ENCODE results near the gene AUTS2.

AUTS2 gene

DNA sequence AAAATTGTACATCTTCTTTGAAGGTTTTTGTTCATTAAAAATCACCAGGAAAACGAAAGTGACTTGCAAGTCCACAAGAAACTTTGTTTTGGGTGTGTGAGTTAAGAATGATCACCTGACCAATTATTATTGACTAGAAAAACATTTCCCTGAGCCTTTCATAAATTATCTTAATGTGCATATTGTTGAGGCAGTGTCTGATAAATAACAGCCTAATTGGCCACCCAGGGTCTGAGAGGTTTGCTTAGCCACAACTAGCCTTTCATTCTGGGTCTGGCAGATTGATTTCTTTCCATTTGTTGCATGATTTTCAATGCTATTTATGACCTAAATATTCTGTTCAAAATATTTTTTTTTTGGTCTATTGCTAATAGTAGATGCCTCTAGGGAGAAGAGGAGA is 152.8 kb downstream of the AUTS2 start:
- no peak for DNase-seq (ENCODE audit: extremely low read depth in 1 of 2, low read depth in 1 of 2)

DNA sequence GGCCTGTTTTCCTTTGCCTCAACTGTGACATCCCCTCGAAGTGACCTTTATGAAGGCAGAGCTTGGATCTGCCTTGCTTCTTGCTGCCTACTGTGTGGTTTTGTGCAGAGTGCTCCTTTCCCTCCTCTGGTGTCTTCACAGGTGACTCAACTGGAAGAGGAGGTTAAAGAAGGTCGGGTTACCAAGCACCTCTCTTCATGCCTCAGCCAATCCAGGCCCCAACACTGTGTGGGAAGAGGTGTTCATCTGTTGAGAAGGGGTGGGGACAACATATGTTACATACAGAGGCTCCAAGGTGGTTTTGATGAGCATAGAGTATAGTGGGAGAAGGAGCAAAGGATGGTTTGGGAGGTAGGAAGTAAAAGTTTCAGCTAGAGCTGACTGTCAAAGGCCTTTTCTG is 155.7 kb downstream of the AUTS2 start:
- no peak for DNase-seq (ENCODE audit: extremely low read depth in 1 of 2, low read depth in 1 of 2)

DNA sequence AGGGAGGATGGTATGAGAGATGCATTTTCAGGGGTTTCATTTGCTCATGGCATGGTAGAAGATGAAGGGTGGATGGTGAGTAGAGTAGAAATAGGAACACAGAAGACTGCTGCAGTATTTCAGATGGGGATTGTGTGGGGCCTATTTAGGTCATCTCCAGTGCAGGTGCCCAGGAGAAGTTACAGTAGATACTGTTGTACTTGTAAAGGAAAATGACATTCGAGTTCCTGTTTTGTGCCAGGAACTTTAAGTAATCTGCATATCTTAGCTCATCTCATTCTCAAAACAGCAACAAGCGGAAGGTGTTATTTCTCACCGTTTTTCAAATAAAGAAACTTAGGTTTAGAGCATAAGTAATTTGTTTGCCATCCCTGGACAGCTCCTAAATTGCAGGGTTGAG is 156.2 kb downstream of the AUTS2 start:
- DNase-seq (ENCODE audit: extremely low read depth in 1 of 2, low read depth in 1 of 2): no peak

DNA sequence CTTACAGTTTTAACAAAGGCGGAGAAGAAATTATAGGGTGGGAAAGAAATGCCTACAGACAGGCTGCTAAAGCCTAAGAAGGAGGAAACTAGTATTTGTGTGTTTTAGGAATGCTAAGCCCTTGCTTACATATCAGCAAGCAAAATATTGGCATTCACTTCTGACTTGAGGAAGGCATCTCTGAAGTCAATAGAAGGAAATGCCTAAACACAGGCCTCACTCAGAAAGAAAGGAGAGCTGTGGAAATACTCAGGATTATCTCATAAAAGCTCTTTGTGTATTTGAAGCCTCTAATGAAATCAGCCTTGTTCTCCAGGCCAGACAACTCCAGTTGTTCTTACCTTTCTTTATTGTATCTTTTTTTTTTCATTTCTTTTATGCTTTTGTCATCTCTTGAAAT is 158.0 kb downstream of the AUTS2 start:
- DNase-seq (ENCODE audit: extremely low read depth in 1 of 2, low read depth in 1 of 2): no peak

DNA sequence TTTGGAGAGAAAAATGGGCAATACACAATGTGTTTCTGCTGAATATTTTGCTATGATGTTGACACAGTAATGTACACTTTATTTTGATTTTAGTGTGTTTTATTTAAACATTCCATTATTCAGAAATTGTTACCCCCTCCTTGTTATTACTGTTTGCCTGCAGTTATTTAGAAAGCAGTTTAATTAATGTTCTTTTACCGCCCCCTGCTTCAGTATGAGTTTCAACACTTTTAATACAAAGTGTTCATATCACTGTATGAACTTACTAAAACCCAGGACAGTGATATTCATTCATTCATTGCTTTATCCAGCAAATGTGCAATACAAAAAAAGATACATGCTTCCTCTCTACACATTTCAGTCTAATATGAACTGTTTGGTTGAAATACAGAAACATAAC is 159.3 kb downstream of the AUTS2 start:
- no peak for DNase-seq (ENCODE audit: extremely low read depth in 1 of 2, low read depth in 1 of 2)

DNA sequence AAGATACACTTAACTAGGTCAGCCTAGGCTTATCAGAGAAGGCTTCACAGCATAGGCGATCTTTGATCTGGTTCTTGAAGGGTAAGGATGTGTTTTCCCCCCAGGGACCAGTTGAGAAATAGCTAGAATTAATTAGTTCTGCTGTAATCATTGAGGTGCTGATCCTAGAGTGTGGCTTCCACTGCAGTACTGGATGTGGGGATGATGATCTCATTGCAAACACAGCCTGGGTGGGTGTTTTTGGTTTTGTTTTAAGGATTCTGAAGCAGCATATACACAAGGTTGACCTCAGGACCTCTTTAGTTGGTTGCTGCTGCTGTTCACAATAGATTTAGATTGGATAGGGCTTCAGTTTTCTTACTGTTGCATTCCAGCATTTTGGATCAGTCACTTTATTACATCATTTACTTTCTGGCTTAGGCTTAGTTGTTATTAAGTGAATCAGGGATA is 159.7 kb downstream of the AUTS2 start:
- DNase-seq (ENCODE audit: extremely low read depth in 1 of 2, low read depth in 1 of 2): no peak

DNA sequence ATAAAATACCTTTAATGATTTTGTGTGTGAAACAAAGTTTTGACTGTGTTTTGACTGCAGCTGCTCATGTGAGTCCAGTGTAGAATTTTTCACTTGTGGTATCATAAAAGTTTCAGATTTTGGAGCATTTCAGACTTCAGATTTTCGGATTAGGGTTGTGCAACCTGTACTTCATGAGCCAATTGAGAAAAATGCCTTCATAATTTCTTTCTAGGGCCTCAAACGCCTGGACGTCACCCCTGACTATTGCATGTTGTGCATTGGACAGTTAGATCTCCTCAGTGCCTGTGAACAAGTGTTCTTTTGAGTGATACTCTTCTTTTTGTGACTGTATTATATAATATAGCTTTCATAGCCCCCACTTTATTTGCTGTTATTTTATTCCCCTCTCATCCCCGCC is 161.1 kb downstream of the AUTS2 start:
- DNase-seq (ENCODE audit: extremely low read depth in 1 of 2, low read depth in 1 of 2): no peak

DNA sequence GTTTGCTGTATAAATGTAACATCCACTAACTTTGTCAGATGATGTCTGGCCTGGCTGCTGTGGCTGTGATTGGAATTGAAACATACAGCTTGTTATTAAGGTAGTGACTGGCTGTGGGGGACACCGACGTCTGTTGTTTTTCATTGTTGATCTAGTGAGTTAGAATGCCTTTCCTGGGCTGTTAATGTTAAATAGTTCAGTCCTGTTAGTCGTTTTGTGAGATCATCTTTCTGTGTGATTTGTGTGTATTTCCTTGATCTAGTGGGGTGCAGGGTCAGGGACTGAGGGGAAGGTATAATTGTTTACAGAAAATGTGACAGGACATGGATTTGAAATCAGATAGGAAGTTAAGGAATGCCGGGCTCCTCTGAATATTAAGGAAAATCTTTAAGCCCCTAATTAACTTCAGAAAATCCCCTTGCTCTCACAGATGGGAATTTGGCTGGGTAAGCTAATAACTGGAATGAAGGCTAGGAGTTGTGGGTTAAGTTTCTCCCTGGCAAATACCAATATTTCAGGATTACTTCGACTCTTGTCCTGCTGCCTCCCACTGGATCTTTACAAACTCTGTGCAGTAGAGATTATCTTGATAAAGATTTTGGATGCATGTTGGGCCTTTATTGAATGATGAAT is 163.1 kb downstream of the AUTS2 start:
- DNase-seq (ENCODE audit: extremely low read depth in 1 of 2, low read depth in 1 of 2): no peak

DNA sequence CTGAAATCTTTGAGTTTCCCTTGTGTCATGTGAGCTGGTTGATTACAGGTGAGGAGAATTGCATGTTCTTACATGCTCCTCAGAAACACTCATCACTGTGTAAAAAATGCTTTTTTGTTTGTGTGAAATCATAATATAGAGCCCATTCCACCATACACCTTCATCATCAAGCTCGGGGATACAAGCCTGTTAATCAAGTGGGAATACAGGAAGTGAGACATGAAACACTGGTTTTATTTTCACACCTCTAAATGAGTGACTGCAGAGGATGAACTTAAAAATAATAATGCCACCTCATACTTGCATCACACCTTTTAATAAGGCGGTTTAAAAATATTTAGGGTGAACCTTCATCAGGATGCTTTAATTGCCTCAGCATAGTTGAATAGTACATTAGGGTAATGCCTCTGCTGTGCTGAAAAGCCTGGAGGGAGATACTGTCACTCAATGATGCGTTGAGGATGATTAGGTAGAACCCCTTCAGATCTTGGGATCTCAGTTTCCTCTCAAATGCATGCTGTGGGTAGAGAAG is 164.6 kb downstream of the AUTS2 start:
- DNase-seq (ENCODE audit: extremely low read depth in 1 of 2, low read depth in 1 of 2): no peak

DNA sequence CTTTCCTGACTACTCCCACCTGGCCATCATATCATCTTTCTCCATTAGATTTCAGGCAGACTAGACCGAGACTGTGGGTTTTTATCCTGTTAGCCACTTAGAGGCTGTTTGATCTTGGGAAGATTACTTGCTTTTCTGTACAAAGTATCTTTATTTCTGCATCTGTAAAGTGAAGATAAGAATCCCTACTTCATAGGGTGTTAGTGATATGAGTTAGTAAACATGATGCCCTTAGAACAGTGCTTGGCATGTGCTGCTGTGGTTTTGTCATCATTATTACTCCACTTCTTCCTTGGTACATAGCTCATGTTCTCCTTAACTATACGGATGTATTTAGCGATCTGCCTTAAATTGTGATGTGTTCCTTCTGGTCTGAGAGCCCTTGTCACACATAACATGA is 165.2 kb downstream of the AUTS2 start:
- DNase-seq (ENCODE audit: extremely low read depth in 1 of 2, low read depth in 1 of 2): no peak

DNA sequence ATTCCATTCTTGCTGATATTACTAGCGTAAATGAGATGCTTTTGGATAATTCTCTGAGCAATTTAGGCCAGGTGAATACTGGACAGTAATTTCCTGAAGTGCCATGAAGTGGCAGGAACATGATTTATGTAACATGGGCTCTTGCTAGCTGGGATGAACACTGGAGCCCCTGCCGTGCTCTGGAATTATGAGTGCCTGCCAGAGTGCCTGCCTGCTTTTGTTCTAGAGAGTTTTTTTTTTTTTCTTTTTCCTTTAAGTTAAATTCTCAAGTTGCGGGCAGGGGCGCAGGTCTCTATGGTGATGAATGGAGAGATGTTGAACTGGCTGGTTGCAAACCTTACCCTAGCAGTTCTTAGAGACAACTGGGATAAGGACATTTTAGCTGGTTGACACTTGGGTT is 165.9 kb downstream of the AUTS2 start:
- DNase-seq (ENCODE audit: extremely low read depth in 1 of 2, low read depth in 1 of 2): no peak

DNA sequence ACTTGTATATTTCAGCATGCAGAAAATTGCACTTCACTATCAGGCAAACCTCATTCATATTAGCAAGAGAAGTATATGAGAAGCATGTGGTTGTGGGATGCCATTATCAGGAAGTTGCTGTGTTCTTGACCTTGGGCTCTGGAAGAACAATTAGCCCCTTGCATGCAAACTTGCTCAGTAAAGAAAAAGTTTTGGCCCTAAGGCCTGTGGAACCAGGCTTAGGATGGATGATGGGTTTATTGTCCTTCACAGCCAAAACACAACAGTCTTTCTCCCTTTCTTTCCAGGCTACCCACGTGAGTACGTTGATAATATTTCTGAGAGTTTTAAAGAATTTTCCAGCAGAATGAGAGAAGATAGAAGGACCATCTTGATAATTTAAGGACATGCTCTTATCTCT is 166.4 kb downstream of the AUTS2 start:
- DNase-seq (ENCODE audit: extremely low read depth in 1 of 2, low read depth in 1 of 2): no peak

DNA sequence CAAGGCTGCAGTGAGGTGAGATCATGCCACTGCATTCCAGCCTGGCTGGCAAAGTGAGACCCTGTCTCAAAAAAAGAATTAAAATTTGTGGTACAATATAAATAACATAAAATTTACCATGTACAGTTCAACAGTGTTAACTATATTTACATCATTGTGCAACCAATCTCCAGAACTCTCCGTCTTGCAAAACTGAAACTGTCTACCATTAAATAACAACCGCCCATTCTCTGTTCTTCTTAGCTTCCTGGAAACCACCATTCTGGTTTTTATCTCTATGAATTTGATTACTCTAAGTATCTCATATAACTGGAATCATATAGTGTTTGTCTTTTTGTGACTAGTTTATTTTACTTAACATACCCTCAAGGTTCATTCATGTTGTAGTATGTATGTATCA is 167.6 kb downstream of the AUTS2 start:
- no peak for DNase-seq (ENCODE audit: extremely low read depth in 1 of 2, low read depth in 1 of 2)

DNA sequence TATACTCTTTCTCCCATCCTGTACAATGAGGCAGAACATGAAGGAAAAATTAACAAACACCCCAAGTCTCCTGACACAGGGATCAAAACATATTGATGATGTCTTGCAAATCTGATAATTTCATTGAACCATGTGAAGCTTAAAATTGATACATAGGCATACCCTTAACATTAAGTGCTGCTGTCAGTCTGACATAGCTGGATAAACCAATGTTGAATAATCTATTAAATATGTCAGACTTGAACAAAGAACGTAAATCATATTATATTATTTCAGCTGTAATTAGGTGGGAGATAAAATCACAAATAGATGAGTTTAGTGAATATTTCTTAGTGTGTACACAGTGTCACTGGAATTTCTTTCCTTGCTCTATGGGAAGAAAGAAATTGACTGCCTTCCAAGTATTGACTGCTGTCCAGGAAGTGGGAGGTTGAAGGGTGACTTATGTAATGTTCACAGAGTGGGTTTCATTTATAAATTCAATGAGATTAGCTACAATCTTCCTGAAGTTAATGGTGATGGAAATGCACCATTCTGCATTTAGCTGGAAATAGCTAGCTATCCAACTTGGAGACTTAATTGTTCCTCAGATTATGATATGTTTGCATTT is 170.8 kb downstream of the AUTS2 start:
- DNase-seq (ENCODE audit: extremely low read depth in 1 of 2, low read depth in 1 of 2): no peak

DNA sequence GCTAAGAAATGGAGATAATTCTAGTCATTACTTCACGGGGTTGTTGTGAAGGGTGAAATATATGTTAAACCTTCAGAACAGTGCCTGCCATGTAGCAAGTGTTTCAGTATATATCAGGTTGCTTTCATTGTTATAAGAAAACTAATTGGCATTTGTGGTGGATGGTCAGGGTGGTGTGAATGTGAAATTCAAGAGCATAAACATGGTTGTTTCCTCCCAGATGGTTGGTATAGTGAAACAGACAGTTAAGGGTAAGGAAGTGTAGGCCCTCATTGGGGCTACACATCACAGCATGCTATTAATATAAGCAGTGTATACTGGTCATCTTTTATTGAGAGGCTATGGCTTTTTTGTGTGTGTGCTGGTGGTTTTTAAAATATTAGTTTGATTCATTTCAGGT is 171.6 kb downstream of the AUTS2 start:
- no peak for DNase-seq (ENCODE audit: extremely low read depth in 1 of 2, low read depth in 1 of 2)

DNA sequence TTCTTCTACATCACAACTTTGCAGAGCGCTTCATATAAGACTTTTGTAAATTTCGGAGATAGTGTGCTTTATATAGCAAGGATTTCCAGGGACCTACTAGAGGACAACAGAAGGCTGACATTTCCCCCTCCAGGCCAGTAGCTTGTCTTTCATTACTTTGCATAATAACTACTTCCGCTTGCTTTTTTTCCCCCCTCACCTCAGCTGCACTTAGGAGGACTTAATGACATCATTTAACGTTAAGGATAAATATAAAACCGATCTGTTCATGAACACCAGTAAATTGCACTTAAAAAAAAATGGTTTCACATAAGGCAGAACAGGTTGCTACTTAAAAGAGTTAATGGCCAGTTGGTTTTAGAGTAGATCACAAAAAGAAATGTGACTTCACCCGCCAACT is 172.3 kb downstream of the AUTS2 start:
- no peak for DNase-seq (ENCODE audit: extremely low read depth in 1 of 2, low read depth in 1 of 2)

DNA sequence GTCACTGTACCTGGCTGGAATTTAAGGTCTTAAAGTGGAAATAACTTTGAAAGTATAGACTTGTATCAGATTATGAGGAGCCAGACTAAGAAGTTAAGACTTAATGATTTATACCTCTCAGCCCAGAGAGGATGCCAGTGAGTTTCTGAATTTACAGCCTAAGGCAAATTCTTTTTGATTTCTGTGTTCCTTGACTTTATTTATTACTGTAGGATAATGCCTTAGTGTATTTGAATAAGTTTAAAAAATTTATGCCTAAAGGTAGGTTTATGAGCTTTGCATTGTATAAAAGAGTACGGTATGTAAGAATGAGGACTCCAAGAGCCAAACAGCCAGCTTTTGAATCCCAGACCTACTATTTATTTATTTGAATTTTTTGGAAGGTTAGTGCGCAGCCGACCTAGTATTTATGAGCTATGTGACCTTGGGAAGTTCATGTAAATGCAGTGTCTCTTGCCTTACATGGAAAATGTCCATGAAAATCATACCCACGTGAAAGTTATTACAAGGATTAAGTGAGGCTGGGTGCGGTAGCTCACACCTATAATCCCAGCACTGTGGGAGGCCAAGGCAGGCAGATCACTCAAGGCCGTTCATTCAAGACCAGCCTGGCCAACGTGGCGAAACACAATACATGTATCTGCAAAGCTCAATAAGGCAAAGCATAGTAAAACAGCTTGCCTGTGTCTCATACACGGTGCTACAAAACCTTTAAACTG is 174.6 kb downstream of the AUTS2 start:
- DNase-seq (ENCODE audit: extremely low read depth in 1 of 2, low read depth in 1 of 2): no peak

DNA sequence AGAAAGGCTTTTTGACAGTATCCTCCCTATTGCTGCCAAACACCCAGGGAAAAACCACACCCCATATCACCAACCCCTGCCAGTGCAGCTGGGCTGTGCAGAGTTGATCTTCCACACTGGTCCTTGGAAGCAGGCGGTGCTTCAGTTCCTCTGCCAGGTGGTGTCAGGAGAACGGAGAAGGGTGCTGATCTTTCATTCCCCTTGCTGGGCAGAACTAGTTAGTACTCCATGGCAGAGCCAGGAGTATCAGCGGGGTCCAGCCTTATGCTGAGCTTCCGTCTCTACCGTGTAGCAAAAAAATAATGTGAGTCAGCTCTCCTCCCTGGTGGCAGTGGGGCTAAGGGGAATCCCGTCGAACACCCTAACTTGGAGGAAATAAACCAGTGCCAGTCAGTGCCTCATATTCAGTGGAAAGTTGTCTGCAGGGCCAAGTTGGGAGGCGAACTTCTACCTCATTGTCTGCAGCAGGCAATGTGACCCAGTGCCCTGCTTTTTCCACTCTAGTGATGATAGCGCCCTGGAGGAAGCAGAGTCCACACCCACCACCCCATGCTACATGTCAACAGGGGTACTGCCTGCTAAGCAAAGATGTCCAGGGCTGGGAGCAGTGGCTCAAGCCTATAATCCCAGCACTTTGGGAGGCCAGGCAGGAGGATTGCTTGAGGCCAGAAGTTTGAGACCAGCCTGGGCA is 175.4 kb downstream of the AUTS2 start:
- DNase-seq (ENCODE audit: extremely low read depth in 1 of 2, low read depth in 1 of 2): no peak

DNA sequence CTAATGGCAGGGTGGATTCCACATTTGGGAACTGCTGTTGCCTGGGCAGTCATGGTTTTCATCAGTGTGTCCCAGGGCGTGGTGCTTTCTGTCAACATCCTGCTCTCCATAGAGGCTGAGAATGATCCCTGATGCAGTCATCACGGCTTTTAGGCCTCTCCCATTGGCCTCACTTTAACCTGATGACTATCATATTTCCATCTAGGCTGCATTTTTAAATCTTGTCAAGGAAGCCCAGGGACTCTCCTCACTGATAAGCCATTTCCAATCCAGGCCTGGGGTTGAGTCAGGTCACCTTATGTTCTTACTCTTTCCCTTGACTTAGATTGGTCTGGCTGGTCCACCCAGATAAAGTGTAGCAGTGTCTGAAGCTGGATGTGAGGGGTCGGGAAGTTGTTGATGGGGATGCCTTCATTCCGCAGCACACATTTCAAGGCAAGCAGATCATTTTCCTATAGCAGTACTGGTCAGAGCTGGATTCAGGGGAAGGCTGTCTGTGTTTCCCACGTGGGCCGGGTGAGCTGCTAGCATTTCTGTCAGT is 177.0 kb downstream of the AUTS2 start:
- DNase-seq (ENCODE audit: extremely low read depth in 1 of 2, low read depth in 1 of 2): no peak

DNA sequence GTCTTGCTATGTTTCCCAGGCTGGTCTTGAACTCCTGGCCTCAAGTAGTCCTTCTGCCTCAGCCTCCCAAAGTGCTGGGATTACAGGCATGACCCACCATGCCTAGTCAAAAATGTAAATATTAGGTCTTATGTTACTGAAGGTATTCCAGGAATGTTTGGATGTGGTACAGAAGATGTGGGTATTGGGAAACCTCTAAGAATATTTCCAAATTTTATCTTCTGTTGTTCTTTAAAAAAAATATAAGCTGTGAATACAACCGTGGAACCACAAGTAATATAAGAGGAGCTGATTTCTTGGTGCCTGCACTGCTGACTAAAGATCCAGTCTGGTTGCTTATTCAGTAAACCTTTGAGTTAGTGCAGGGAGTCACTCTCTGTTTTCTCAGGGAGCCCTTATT is 178.3 kb downstream of the AUTS2 start:
- DNase-seq (ENCODE audit: extremely low read depth in 1 of 2, low read depth in 1 of 2): no peak

DNA sequence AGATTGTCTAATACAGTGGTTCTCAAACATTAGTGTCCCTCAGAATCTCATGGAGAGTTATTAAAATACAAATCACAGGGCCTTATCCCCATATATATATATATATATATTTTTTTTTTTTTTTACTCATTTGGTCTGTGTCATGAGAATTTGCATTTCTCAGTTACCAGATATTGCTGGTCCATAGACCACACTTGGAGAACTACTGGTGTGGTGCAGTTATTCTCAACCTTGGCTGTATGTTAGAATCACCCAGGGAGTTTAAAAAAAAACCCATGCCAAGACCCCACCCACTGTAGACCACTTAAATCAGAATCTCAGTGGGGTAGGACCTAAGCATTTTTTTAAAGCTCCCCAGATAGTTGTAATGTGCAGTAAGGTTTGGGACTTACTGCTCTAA is 179.9 kb downstream of the AUTS2 start:
- no peak for DNase-seq (ENCODE audit: extremely low read depth in 1 of 2, low read depth in 1 of 2)

All from stimulated activated CD8-positive, alpha-beta memory T cell treated with anti-CD3 and anti-CD28 coated beads, Interleukin-7, amount 100 ng/mL, for 48 hours (primary cell).